Measurements from ENCODE around the gene QRFP.

The QRFP gene

GRCh38 chr9:130903194-130904069, 6.8 kb upstream of the QRFP start:
- no peak for DNase-seq

GRCh38 chr9:130902204-130903185, 5.9 kb upstream of the QRFP start:
- DNase-seq, result no peak

DNA sequence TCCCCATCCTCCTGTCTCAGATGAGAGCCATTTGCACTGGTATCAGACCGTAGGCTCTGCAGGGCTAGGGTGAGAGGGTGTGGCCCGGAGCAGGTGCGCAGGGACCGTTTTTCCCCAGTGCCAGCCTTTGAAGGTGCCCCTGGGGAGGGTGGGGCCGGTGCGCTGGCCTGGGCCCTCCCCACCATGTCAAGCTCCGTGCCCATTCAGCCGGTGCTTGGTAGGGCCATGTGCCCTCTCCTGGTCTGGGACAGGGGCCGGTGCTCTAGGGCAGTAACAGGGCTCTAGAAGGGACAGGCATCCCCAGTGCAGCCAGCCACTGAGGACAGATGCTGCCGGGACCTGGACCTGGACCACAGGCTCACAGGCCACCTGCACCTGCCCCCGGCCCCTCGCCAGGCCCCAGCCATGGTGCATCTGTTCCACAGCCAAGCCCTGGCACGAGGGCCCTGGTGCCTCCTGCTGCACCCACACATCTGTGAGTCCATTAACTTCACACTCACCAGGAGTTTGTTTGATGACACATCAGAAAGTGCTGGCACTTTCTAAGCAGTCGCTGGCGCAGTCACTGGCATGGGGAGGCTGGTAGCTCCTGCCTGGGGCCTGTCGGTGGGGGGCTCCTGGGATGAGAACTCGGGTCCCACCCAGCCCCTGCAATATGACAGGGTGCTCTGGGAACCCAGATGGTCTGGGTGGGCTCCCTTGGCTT, 5.0 kb upstream of the QRFP start:
- DNase-seq, result no peak

DNA sequence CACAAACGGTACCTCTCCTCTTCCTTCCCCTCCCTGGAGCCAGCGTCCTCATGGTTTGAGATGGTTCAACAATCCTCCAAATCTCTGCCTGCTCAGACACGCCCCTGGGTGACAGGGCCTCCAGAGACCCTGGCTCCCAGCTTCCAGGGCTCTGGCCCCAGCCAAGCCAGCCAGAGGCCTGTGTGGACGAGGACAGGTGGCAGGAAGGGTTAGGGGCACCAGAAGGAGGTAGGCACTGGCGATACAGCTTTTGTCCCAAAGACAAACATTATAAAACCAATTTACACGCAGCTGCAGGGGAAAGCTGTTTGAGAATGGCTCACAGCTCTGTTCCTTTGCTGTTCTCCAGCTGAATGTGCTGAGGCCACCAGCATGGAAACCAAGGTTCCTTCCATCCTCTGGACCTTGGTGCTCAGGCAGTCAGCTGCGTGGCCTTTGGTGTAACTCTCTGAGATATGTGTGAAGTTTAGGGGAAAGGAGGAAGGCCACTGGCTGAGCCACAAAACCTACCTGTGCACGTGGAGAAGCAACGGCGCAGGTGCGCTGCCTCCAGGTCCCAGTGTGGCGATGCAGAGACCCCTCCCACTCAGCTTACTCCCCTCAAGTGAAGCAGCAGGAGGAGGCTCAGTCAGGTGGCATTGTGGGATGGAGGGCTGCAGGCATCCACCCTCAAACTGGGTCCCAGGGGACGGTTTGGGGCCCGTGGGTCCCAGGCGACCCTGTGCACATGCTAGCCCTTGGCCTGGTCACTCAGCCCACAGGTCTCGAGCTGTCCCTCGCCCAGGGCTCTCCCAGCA, 4.3 kb upstream of the QRFP start:
- no peak for DNase-seq

GRCh38 chr9:130899051-130899748, 2.6 kb upstream of the QRFP start:
- no peak for DNase-seq

GRCh38 chr9:130898552-130898852, 1.9 kb upstream of the QRFP start:
- no peak for DNase-seq

DNA sequence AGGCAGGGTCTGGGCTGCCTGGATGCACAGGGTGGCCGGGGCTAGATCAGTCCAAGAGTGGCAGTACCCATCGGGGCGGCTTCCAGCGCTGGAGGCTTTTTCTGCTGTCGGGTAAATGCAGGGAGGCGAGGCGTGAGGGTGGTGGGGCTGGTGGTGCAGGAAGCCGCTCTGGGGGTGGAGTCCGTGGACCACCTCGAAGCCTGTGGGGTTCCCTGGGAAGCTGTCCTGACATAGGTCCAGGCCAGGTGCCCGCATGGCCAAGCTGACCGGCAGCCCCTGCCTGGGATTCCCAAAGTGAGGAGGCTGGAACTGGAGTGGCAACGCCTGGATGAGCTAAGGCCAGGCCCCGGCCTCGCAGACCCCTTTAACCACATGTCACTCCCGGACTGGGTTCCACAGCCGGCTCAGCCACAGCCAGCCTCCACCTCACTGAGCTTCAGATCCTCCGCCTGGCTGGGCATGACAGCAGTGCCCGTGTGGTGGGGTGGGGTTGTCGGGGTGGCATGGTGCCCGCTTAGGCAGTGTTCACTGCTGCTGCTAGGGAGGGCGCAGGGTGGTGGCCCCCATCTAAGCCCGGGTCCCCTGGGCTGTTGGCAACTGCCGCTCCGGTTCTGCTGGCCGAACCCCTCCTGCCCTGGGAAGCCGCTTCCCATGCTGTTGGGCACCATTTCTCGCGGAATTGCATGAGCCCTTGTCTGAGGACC, 1.4 kb upstream of the QRFP start:
- no peak for DNase-seq

DNA sequence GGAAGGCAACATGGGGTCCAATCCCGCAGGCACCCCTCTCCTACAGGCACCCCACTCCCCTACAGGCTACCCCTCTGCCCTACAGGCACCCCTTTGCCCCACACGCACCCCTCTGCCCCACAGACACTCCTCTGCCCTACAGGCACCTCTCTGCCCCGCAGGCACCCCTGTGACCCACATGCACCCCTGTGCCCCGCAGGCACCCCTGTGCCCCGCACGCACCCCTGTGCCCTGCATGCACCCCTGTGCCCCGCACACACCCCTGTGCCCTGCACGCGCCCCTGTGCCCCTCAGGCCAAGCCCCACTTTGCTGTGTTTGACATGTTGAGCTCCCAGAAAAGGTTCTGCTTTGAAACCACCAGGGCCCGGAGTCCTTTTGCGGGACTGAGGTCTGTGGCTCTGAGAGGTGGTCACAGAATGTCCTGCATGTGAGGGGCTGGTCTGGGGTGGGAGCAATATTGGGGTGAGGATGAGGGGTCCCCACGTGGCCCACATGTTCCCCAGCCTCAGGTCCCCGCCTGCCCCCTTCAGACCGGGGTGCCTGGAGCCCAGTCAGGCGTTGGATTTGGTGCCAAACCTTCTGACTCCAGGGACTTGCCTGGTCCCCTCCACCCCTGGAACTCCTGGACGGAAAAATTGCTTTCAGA, 616 bp upstream of the QRFP start:
- no peak for DNase-seq

- no peak for DNase-seq
Observed at GRCh38 chr9:130895481-130896232, 955 bp downstream of the QRFP start.

DNA sequence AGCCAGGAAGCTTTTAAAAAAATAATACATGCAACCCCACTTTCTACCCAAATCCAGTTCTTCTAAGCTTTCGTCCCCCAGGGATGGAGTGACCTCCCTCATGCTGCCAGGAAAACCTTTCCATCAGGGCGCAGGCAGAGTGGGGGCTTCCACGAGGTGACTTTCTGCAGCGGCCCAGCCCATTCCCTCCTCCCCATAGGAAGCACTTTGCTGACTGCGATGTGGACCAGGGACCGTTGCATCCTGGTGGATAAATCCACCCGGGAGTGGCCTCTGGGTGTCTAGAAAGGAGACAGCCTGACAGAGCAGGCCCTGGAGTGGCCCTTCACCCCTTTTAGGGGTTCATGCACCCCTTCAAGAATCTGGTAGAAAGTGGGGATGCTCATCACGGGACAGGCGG, 1.6 kb downstream of the QRFP start:
- DNase-seq, result no peak

- DNase-seq, result no peak
Observed at GRCh38 chr9:130894546-130894945, 2.1 kb downstream of the QRFP start.

GRCh38 chr9:130893341-130894101, 3.1 kb downstream of the QRFP start:
- no peak for DNase-seq

DNA sequence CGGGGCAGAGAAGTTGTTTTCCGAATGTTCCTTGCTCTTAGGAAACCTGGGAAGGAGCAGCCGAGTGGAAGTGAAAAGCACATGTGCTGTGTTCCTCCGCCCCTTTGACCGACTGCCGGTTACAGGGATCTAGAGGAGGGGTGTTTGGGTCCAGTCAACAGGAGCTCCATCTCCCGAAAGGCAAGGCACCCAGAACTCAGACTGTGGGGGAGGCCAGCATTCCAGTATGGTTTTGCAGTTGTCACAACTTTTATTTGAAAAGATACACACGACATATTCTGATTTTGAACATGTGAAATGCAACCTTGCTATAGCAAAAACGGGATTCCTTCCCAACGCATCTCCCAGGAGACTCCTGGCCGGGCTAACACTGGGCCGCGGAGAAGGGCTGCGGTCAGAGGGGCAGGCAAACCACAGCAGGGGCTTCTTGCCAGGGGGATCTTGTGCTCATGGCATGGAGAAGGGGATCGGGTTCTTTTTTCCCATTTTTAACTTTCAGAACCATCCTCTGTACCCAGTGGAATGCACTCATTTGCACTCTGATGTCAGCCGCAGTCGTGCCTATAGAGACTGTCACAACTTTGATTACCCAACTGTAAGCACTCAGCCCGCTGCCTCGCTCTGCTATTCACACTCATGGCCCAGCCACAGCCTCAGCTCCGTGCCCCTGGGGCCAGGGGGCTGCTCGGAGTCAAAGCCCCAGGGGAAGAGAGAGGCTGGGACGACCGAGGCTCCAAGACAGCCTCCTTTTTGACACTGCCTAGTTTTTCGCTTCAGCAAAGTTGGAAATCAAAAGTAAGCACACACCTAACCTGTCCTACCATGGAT, 3.9 kb downstream of the QRFP start:
- no peak for DNase-seq

DNA sequence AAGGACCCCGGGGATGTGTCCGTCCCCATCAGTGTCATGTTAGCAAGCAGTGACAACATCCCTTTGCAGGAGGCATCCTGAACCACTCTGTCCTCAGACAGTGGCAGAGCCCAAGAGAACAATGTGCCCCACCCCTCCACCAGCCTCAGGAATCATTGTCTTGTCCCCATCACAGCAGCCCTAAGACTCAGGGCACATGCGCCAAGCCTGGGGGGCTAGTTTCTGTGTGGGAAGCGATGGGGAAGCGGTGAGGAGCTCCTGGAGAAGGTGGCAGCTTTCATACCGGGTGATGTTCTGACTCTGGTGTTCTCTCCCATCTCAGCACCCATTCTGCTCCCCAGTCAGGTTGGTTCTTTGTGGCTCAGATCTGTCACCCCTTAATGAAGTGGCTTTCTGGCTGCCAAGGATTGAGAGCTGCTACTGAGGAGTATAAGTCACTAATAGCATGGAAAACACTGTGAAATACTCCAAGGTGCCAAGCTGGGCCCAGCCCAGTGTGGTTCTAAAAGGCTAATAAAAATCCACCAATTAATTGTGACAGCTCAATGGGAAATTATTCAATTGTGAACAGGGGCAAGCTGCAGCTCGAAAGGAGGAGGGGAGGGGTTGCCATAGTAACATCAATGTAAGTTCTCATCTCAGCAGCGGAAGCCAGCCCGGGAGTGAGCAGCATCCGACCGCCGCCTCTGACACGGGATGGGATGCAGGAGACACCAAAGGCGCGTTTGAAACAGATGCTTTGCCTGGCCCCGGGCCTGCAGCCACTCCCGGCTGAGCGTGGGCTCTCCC, 4.7 kb downstream of the QRFP start:
- no peak for DNase-seq

- DNase-seq, result no peak
Observed at GRCh38 chr9:130890870-130891687, 5.5 kb downstream of the QRFP start.

- no peak for DNase-seq
Observed at GRCh38 chr9:130890124-130890523, 6.5 kb downstream of the QRFP start.
